Spinal cord (tissue), 10 donors: ENCODE data around the gene CHRDL1. TPM values are rescaled to one million over a fixed set of nuclear protein-coding genes. Genes with fewer than 3 reads are reported as not detected.
A peak's percentile ranks its signal among the peaks of the same experiment; 100 is the strongest.
"Not testable (repeated sequence)": the region's sequence is repeated elsewhere in the genome, so short reads cannot be mapped to it uniquely, and the experiment has no call there.

ENCODE experiments used
- DNase-seq, 6 donors: peaks; one replicate each; pipeline versions ENCODE4 v3.0.0 to v3.0.0-alpha.2; 2013 to 2015; ENCODE audit warnings: low spot score in 6 of 6, low read depth in 4 of 6
- H3K27ac ChIP-seq: one replicate; pipeline ENCODE4 v1.5.1; 2013; ENCODE audit warnings: low read depth, low read length, control low read depth
- H3K27me3 ChIP-seq: one replicate; pipeline ENCODE4 v1.6.1; 2013; ENCODE audit warnings: low read length; ENCODE audit not compliant: control insufficient read depth, insufficient read depth
- H3K36me3 ChIP-seq: one replicate; pipeline ENCODE4 v1.6.1; 2013; ENCODE audit warnings: low read length; ENCODE audit not compliant: control insufficient read depth, insufficient read depth
- H3K4me1 ChIP-seq: one replicate; pipeline ENCODE4 v1.6.1; 2013; ENCODE audit warnings: low read length; ENCODE audit not compliant: control insufficient read depth, insufficient read depth
- H3K4me3 ChIP-seq: one replicate; pipeline ENCODE4 v1.5.1; 2013; ENCODE audit warnings: low read depth, low read length, control low read depth
- H3K9me3 ChIP-seq: one replicate; pipeline ENCODE4 v1.6.1; 2013; ENCODE audit warnings: low read length; ENCODE audit not compliant: control insufficient read depth, insufficient read depth
- WGBS: methylation state at CpG from one replicate; pipeline ENCODE4 v1.1.5; 2013; ENCODE audit warnings: missing lambda C conversion rate; ENCODE audit not compliant: insufficient coverage; 5-methylcytosine and 5-hydroxymethylcytosine counted together
- long read RNA-seq, 4 donors: transcript quantifications; one replicate each; lab custom pipeline, GENCODE V29; 2026
- polyA plus RNA-seq, 2 donors: library from polyadenylated mRNA; unstranded; fragments of 120-200 nt; gene quantifications; one replicate each; pipeline ENCODE4 v1.2.1, GENCODE V29; 2013; ENCODE audit not compliant: insufficient read length in 2 of 2
- total RNA-seq, 2 donors: library from RNA; depleted of rRNA in 1 of 2; stranded (reverse); fragments of 120-200 nt in 1 of 2; fragments of >200 nt in 1 of 2; gene quantifications; one replicate each; pipeline versions ENCODE4 v1.2.3 to v1.2.4, GENCODE V29; 2013 to 2014
- donor health status: healthy.

Gene CHRDL1, protein sequence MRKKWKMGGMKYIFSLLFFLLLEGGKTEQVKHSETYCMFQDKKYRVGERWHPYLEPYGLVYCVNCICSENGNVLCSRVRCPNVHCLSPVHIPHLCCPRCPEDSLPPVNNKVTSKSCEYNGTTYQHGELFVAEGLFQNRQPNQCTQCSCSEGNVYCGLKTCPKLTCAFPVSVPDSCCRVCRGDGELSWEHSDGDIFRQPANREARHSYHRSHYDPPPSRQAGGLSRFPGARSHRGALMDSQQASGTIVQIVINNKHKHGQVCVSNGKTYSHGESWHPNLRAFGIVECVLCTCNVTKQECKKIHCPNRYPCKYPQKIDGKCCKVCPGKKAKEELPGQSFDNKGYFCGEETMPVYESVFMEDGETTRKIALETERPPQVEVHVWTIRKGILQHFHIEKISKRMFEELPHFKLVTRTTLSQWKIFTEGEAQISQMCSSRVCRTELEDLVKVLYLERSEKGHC
- total RNA-seq, result 10 to 100 TPM in 1 of 2 donors, 1 to 10 TPM in 1; 8.1 to 13.5 TPM
- polyA plus RNA-seq, result 10 to 100 TPM in 1 of 2 donors, 1 to 10 TPM in 1; 8.8 to 12.6 TPM
- long read RNA-seq, donor 1, partial matches to known transcripts, result 9 of 9 reads
- long read RNA-seq, donor 1, other reads (novel, unspliced or antisense), result 0 of 9 reads
- long read RNA-seq, donor 2, partial matches to known transcripts, result 5 of 5 reads
- long read RNA-seq, donor 2, other reads (novel, unspliced or antisense), result 0 of 5 reads
- long read RNA-seq, donor 3, result 0 reads
- long read RNA-seq, donor 4, partial matches to known transcripts, result 0 of 1 reads
- long read RNA-seq, donor 4, other reads (novel, unspliced or antisense), result 0 of 1 reads

- peak in 3 of 6 donors; percentile 7 to 75 (median 44) for DNase-seq
- Histone ChIP-seq H3K4me1 (peaks cover 8% of the 10 kb centered on the region), H3K36me3 (no peaks in the 10 kb centered on the region), H3K27ac (no peak within 1 kb of the TSS), H3K9me3 (no peaks in the 10 kb centered on the region), H3K4me3 (peak within 1 kb of the TSS; percentile 36), H3K27me3 (peaks cover 33% of the 10 kb centered on the region)
- 13% methylated on average over 60 of the region's 60 CpGs for WGBS
Observed at GRCh38 chrX:110795645-110796406, at the start of gene CHRDL1. CHRDL1 (minus strand) TSS chrX:110795817; CDS start chrX:110792181, 3,636 bp downstream.

- Histone ChIP-seq H3K27me3 (peaks cover 7% of the 10 kb centered on the region), H3K27ac (no peak overlapping the region), H3K36me3 (no peaks in the 10 kb centered on the region), H3K4me3 (no peak overlapping the region), H3K4me1 (no peaks in the 10 kb centered on the region), H3K9me3 (no peaks in the 10 kb centered on the region)
- DNase-seq, result peak in 1 of 6 donors; percentile 5
- 43% methylated on average over 1 of the region's 1 CpG for WGBS
Observed at GRCh38 chrX:110836982-110837381, 41.4 kb upstream of the CHRDL1 start.

DNA sequence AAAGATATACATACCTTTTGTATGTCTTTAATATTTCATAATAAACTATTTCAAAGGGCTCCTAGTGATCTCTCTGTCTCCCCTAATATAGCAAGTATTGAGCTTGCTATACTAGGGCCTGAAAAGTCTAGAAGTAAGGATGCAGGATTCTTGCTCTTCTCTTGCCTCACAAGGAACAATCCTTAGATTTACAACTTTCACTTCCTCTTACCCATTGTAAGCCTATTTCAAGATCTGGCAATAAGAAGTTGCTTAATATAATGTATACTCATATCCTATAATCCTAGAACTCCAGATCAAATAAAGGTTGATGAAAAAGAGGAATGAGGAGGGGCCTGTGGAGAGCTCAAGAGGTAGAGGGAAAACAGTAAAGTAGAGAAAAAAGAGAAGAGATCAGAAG lies 40.8 kb upstream of the CHRDL1 start:
- Histone ChIP-seq H3K27ac (no peak overlapping the region), H3K4me3 (no peak overlapping the region), H3K4me1 (no peaks in the 10 kb centered on the region), H3K27me3 (peaks cover 5% of the 10 kb centered on the region), H3K9me3 (no peaks in the 10 kb centered on the region), H3K36me3 (no peaks in the 10 kb centered on the region)
- no peak for DNase-seq

DNA sequence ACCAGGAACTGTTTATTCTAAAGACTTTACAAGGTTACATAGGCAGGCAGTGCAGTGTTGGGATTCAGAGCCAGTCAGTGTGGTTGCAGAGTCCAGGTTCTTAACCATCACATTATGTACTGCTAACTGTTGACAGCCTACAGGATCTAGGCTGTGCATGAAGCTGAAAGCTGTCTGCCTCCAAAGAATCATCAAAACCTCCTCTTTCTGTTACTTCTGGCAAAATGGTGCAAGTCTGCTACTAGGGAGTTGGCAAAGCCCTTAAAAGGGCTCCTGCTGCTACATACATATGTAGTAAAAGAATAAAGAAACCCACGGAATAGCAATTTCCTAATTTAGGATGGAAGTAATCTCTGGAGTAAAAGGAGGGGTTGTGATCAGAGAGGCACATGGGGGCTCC lies 40.4 kb upstream of the CHRDL1 start:
- no CpG with 5 or more reads among the region's 1 CpG for WGBS
- Histone ChIP-seq H3K4me1 (no peaks in the 10 kb centered on the region), H3K36me3 (no peaks in the 10 kb centered on the region), H3K9me3 (no peaks in the 10 kb centered on the region), H3K27me3 (peaks cover 5% of the 10 kb centered on the region), H3K4me3 (no peak overlapping the region), H3K27ac (no peak overlapping the region)
- peak in 1 of 6 donors; percentile 38 for DNase-seq

DNA sequence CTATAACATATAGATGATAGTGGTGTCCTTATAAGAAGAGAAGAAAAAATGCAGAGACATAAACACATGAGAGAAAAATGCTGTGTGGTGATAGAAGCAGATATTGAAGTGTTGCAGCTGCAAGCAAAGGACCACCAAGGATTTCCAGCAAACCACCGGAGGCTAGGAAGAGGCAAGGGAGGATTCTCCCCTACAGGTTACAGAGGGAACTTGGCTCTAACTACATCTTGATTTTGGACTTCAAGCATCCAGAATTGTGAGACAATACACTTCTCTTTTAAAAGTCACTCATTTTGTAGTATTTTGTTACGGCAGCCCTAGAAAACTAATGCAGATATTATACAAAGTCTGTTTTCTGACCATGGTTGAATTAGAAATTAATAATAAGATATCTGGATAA lies 30.4 kb upstream of the CHRDL1 start:
- 100% methylated on average over 1 of the region's 2 CpGs for WGBS
- Histone ChIP-seq H3K36me3 (no peaks in the 10 kb centered on the region), H3K4me1 (no peaks in the 10 kb centered on the region), H3K9me3 (no peaks in the 10 kb centered on the region), H3K27me3 (no peaks in the 10 kb centered on the region), H3K4me3 (no peak overlapping the region), H3K27ac (no peak overlapping the region)
- DNase-seq, result no peak

- H3K27me3 ChIP-seq, H3K36me3 ChIP-seq, H3K9me3 ChIP-seq, H3K4me1 ChIP-seq, H3K27ac ChIP-seq, H3K4me3 ChIP-seq, DNase-seq: not testable (repeated sequence)
- no CpG with 5 or more reads among the region's 1 CpG for WGBS
Observed at GRCh38 chrX:110816543-110816942, 20.9 kb upstream of the CHRDL1 start.

GRCh38 chrX:110806145-110806544 lies 10.5 kb upstream of the CHRDL1 start:
- no peak for DNase-seq
- no peaks in the 10 kb centered on the region for H3K9me3 ChIP-seq
- peaks cover 22% of the 10 kb centered on the region for H3K27me3 ChIP-seq
- H3K36me3 ChIP-seq, result no peaks in the 10 kb centered on the region
- H3K4me3 ChIP-seq, result no peak overlapping the region
- no peak overlapping the region for H3K27ac ChIP-seq
- 59% methylated on average over 2 of the region's 4 CpGs for WGBS
- H3K4me1 ChIP-seq, result no peaks in the 10 kb centered on the region

DNA sequence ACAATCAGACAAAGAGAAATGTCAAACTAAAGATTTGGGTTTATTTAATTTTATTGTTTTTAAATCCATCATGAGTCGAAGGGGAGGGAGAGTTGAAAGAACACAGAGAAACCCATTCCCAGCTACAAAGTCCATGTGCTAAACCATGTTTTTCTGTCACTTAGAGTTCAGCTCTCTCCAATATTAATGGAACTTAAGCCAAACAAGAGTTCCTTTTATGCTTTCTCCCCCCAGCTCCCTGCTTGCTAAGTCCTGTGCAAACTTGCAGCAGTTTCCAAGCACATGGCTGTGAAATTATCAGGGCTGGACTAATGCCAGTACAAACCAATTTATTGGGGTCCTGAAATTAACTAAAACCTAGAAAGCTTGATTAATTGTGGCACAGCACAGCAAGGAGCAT lies 9.7 kb upstream of the CHRDL1 start:
- H3K9me3 ChIP-seq, result no peaks in the 10 kb centered on the region
- H3K4me1 ChIP-seq, result no peaks in the 10 kb centered on the region
- WGBS, result no CpG with 5 or more reads among the region's 1 CpG
- peaks cover 19% of the 10 kb centered on the region for H3K27me3 ChIP-seq
- peak in 1 of 6 donors; percentile 6 for DNase-seq
- H3K36me3 ChIP-seq, result no peaks in the 10 kb centered on the region
- H3K27ac ChIP-seq, result no peak overlapping the region
- no peak overlapping the region for H3K4me3 ChIP-seq

DNA sequence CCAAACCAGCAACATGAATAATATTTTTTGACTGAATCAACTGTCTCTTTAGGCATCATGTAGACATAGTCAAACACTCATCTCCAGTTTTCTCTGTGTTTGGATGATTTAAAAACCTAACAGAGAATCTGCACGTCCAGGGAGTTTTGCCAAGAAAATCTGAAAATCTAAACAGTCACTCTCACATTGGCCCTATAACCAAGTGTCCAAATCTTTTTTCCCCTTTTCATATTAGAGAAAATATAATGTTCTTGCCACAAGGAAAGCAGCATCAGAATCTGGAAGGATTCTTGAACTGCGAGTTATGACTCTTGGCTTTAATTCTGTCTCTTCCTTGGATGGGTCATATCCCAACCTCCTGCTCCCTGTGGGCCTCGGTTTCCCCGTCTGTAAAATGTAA lies 8.8 kb upstream of the CHRDL1 start:
- Histone ChIP-seq H3K4me1 (no peaks in the 10 kb centered on the region), H3K27me3 (peaks cover 19% of the 10 kb centered on the region), H3K9me3 (no peaks in the 10 kb centered on the region), H3K4me3 (no peak overlapping the region), H3K36me3 (no peaks in the 10 kb centered on the region), H3K27ac (no peak overlapping the region)
- DNase-seq, result no peak
- 77% methylated on average over 3 of the region's 4 CpGs for WGBS
